NCI-H2107 treated with DMSO at 0.1 percent for 48 hours (cell line): Measurements from ENCODE around the gene HMG20B.
A peak's percentile ranks its signal among the peaks of the same experiment; 100 is the strongest.
"Not testable (repeated sequence)": the region's sequence is repeated elsewhere in the genome, so short reads cannot be mapped to it uniquely, and the experiment has no call there.

ENCODE experiments used
- DNase-seq: peaks from one replicate; lab custom pipeline; 2025; ENCODE audit not compliant: unreplicated experiment; lab: John Stamatoyannopoulos, UW

The HMG20B gene

DNA sequence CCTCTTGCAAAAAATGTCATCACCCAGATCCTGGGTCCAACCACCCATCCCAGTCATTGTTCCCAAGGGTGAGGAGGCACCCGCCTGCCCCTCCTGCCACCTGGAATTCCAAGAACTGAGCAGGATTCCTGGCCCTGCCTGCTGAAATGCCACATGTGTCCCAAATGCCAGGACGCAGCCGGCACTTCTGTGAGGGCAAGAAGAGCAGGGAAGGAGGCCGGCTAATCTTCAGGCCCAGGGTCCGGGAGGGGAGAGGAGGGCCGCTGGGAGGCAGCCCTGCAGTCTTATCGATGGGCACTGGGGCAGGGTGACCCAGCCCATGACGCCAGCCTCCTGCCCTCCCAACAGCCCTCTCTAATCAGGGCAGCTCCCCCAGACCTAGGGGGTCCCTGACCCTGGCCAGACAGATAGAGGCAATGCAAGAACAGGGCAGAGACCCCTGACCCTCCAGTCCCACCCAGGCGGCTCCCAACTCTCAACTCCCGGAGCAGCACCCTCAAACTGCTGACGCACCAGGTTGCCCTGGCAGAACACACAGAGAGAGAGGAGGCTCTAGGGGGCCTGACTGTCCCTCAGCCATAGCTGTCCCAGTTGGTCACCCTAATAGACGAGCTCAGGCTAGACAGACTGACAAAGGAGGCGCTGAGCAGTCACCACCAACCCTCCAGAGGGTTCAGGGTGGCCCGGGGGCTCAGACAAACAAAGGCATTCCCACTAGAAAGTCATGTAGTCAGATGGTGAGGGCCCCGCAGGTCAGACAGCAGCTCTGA, 16.9 kb upstream of the HMG20B start:
- DNase-seq: no peak

DNA sequence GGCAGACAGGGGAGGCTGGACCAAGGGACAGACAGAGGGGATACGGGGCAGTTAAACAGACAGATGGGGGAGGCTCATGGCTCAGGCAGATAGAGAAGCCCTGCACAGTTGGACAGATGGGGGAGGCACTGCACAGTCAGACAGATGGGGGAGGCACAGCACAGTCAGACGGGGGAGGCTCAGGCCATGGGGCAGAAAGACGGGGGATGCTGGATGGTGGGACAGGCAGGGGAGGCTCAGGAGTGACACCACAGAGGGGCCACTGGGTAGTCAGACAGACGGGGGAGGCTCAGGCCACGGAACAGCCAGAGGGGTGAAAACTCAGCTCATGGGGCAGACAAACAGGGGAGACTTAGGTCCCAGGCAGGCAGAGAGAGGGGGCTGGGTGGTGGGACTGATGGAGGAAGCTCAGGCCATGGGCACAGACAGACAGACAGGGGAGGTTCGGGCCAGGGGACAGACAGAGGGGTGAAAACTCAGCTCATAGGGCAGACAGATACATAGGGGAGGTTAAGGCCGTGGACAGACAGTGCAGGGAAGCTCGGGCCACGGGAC, 16.2 kb upstream of the HMG20B start:
- DNase-seq: no peak

DNA sequence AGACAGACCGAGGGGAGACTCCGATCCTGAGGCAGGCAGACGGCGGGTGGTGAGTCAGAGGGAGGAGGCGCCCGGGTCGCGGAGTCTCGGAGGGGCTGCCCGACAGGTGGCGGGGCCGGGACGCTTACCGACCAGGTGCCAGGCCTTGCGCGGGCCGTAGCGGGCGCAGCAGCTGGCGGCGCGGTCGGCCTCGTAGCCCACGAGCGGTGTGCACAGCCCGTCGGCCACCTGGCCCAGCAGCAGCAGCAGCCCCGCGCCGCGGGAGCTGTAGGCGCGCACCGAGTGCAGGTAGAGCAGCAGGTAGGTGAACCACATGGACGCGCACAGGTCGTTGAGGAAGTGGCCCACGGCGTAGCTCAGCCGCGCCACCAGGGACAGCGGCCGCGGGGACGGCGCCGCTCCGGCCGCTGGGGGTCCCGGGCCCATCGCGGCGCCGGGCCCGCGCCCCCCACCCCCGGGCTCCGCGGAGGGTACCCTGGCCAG, 15.7 kb upstream of the HMG20B start:
- DNase-seq: no peak

DNA sequence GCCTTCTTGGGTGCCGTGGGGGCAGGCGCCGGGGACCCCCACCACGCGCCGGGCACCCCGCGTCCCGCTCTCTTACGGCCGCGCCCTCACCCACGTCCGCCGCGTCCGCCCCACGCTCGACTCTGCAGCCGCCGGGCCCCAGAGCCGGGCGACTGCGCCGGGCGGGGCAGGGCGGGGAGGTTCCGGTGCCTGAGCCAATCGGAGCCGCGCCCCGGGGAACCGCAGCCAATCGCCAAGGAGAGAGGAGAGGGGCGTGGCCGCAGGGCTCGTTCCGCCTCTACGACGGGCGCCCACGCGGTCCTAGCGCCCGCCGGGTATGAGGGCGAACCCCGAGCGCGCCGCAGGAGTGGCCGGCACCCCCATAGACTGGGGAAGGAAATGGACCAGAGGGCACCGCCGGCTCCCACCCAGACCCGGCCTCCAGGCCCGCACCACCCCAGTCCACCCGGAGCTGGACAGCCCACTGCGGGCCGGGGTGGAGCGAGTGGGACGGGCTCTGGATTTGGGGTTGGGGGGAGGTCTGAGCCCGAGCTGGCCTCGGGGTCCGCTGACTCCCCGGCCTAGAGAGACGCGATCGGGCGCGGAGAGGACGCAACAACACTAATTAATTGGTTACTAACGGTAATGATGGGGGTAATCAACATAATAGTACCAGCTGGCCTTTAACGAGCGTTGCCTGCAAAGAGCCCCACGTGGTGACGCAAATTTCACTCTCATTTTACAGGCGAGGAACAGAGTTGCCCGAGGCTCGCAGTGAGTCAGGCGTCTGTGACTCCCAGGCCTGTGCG, 15.1 kb upstream of the HMG20B start, which contains the start of gene MFSD12:
TSS of gene MFSD12 (minus strand) at position 126 of the 788 bp plus-strand sequence. CDS start 183 bp downstream, outside the sequence.
- DNase-seq: peak; percentile 71

GRCh38 chr19:3563709-3564524, 8.8 kb upstream of the HMG20B start:
- no peak for DNase-seq

DNA sequence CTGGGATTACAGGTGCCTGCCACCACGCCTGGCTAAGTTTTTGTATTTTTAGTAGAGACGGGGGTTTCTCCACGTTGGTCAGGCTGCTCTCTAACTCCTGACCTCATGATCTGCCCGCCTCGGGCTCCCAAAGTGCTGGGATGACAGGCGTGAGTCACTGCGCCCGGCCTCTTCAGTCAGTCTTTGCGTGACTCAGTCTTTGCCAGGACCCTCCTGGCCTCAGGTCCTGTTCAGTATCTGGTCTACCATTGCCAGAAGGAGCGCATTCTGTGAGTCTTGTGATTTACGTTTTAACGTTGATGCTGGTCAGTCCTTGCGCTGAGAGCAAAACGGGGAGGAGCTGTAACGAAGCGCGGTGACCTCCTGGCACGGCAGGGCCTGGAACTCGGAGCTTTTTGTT, 7.6 kb upstream of the HMG20B start:
- DNase-seq: no peak

DNA sequence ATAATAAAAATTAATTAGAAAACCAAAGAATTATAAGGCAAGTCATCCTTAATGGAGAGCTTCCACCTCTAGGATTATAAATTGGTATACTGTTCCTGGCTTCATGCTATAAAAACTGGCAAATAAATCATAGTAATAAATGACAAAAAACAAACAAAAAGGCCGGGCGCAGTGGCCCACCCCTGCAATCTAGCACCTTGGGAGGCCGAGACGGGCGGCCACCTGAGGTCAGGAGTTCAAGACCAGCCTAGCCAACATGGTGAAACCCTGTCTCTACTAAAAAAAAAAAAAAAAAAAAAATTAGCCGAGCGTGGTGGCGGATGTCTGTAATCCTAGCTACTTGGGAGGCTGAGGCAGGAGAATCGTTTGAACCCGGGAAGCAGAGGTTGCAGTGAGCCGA, 2.7 kb upstream of the HMG20B start:
- not testable (repeated sequence) for DNase-seq

- DNase-seq: no peak
Measured at GRCh38 chr19:3570606-3571011, 2.1 kb upstream of the HMG20B start.

DNA sequence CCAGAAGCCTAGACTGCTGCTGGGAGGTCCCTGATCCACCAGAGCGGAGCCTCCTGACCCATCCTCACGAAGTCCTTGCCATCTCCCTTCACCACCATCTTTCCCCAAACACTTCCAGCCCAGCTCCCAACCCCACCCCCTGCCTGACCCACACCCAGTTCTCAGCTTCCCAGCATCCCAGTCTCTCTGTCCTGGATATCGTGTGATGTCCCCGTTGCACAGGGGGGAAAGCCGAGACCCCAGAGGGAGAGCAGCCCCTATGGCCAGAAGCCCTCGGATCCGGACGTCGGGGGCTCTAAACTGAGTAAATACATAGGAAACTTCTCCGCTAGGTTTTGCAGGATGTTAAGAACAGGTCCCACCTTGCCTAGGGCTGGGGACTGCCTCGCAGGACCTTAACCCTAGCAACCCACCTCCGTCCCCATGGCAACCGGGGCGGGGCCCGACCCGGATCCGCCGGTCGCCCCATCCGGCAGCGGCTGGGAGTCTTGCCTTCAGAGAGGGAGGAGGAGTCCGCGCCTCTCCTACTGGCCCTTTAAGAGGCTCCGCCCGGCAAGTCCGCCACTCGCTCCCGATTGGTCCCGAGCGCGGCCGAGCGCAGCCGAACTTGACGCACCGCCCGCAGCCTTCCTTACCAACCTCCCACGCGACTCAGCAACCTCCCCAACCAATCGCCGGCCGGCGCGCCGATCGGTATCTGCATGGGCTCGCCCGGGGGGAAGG, 451 bp upstream of the HMG20B start:
- DNase-seq: peak; percentile 91

- DNase-seq: no peak
Measured at GRCh38 chr19:3573162-3573857, 566 bp downstream of the HMG20B start.

DNA sequence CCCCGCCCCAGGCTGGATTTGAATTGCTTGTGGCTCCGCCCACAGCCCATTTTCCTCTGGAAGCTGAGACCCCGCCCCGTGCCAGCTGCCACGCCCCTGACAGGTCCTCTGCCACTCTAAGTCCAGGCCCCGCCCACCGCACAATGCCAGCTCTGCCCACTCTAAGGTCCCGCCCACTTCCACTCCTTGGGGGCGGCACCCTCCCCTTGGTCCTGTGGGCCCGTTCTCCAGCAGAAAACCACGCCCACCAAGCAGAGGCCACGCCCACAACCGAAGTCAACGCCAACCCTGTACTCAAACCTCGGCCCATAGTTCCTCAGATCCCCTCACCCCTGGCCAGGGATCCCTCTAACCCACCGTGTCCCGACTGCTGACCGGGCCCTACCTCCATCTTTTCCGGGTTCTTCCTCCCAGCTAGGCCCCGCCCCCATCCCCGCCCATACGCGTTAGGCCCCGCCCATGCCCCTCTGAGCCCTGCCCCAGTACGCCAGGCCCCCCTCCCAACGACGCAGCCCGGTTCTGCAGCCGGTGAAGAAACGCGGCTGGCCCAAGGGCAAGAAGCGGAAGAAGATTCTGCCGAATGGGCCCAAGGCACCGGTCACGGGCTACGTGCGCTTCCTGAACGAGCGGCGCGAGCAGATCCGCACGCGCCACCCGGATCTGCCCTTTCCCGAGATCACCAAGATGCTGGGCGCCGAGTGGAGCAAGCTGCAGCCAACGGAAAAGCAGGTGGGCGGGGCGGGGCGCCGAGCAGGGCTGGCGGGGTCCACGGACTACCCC, 1.3 kb downstream of the HMG20B start:
- peak; percentile 30 for DNase-seq

- DNase-seq: no peak
Measured at GRCh38 chr19:3575260-3575741, 2.6 kb downstream of the HMG20B start.

GRCh38 chr19:3575949-3576673, 3.4 kb downstream of the HMG20B start:
- no peak for DNase-seq

DNA sequence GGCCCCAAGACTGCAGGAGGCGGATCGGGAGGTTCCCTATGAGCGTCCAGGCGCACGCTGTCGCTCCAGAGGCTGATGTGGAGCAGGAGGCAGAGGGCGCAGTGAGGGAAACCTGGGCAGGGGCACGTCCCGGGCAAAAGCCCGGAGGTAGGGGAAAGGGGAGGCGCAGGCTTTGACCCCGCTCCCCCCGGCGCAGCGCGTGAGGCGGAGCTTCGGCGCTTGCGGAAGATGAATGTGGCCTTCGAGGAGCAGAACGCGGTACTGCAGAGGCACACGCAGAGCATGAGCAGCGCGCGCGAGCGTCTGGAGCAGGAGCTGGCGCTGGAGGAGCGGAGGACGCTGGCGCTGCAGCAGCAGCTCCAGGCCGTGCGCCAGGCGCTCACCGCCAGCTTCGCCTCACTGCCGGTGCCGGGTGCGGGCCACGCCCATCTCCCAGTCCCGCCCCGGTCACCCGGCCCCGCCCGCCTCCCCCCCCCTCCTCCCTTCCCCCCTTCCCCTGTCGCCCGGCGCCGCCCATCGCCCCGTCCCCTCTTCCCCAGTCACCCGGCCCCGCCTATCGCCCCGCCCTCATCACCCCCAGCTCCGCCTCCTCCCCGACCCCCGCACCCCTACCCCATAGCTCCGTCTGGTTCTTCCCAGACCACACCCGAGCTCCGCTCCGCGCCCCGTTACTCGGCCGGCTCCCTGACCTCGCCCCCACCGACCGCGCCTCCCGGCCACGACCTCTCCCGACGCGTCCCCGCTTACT, 4.1 kb downstream of the HMG20B start:
- no peak for DNase-seq

- DNase-seq: no peak
Measured at GRCh38 chr19:3577723-3578344, 5.1 kb downstream of the HMG20B start.

- DNase-seq: no peak
Measured at GRCh38 chr19:3578390-3578789, 5.6 kb downstream of the HMG20B start.
